Fibroblast of pulmonary artery (primary cell): Measurements from ENCODE around the gene FPR1.
A peak's percentile ranks its signal among the peaks of the same experiment; 100 is the strongest.

Source experiments
- DNase-seq: peaks from one replicate; pipeline ENCODE4 v3.0.0-alpha.2; 2010; ENCODE audit warnings: low read depth
- H3K4me3 ChIP-seq: replicated peaks from 2 replicates; pipeline ENCODE4 v1.5.1; 2011; ENCODE audit warnings: low read depth, mild to moderate bottlenecking, control low read depth, low read length, moderate library complexity
- TF ChIP-seq, protein P1 (sequence below): IDR thresholded peaks from 2 replicates; pipeline ENCODE4 v1.5.1; 2011; ENCODE audit warnings: mild to moderate bottlenecking, control low read depth, low read length, inconsistent platforms; ENCODE audit errors: missing control alignments

The FPR1 gene

DNA sequence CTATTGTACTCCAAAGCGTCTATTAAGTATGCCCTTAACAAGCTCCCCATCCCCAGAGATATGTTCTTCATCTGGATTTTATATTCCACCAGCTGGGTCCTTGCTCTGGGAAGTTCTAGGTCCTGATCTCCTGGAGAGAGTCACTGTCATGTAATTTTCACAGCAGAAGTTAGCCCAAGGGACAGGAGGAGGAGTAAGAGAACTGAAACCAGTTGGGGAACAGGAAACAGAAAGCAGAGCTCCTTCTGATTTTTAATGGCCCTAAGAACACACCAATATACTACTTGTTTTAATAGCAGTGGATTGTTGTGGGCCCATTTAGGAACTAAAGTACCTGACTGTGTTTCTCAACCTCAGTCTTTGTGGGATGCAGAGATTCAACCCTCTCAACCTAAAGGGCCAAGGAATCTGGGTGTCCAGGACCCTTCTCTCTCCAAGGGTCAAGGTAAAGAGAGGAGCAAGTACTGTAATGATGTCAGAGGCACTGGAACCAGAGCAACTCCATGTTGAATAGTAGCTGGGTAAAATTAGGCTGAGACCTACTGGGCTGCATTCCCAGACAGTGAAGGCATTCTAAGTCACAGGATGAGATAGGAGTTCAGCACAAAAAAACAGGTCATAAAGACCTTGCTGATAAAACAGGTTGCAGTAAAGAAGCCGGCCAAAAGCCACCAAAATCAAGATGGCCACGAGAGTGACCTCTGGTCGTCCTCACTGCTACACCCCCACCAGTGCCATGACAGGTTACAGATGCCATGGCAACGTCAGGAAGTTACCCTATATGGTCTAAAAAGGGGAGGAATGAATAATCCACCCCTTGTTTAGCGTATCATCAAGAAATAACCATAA lies 35.2 kb upstream of the FPR1 start:
- TF ChIP-seq, protein P1, sequence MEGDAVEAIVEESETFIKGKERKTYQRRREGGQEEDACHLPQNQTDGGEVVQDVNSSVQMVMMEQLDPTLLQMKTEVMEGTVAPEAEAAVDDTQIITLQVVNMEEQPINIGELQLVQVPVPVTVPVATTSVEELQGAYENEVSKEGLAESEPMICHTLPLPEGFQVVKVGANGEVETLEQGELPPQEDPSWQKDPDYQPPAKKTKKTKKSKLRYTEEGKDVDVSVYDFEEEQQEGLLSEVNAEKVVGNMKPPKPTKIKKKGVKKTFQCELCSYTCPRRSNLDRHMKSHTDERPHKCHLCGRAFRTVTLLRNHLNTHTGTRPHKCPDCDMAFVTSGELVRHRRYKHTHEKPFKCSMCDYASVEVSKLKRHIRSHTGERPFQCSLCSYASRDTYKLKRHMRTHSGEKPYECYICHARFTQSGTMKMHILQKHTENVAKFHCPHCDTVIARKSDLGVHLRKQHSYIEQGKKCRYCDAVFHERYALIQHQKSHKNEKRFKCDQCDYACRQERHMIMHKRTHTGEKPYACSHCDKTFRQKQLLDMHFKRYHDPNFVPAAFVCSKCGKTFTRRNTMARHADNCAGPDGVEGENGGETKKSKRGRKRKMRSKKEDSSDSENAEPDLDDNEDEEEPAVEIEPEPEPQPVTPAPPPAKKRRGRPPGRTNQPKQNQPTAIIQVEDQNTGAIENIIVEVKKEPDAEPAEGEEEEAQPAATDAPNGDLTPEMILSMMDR = no peak
- H3K4me3 ChIP-seq = no peak overlapping the region
- DNase-seq = no peak

- peak; percentile 87 for DNase-seq
- TF ChIP-seq, protein P1 = no peak
- no peak overlapping the region for H3K4me3 ChIP-seq
These were observed 33.4 kb upstream of the FPR1 start for GRCh38 chr19:51784922-51785690.

DNA sequence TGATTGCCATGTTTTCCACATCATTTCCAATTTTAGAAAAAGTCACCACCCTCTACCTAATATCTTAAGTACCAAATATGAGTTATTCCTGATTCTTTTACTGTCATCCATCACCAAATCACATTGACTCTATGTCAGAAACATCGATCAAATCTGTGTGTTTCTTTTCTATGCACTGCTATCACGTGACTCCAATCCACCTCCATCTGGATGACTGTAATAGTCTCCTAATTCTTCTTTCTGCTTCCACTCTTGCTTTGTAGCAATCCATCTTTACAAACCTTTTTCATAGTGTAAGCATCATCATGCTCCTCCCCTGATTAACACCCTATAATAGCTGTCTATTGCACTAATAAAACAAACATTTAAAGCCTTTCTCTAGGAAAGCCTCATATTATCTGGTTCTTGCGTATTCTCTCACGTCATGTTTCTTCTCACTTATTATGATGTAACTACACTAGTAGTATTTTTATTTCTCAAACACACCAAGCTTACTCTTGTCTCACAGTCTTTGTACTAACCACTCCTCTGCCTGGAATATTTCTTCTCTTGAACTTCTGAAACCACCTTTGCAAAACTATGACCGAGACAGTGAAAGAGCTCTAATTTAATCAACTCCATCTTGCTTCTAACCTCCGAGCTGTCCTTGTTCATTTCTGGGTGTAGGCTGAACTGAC lies 32.6 kb upstream of the FPR1 start:
- no peak overlapping the region for H3K4me3 ChIP-seq
- TF ChIP-seq, protein P1 = no peak
- DNase-seq = no peak

- TF ChIP-seq, protein P1 = peak; percentile 33
- H3K4me3 ChIP-seq = no peak overlapping the region
- peak; percentile 48 for DNase-seq
These were observed 31.7 kb upstream of the FPR1 start for GRCh38 chr19:51783372-51783771.

GRCh38 chr19:51781999-51782398 lies 30.3 kb upstream of the FPR1 start:
- H3K4me3 ChIP-seq = no peak overlapping the region
- TF ChIP-seq, protein P1 = no peak

DNA sequence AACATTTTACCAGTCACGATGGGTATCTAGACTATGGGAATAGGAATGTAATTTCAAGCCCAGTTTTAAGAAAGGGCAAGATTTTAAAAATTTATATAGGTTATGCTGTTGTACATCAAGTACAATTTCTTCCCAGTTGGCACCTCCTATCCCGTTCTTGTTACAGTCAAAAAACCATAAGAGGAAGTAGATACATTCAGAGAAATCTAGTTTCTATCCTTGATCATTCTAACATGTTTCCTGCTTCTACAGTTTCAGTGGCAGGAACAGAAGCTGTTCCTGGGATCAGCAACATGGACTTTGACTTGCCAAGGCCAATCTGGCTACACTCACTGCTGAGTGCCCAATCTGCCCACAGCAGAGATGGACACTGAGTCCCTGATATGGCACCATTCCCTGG lies 28.6 kb upstream of the FPR1 start:
- TF ChIP-seq, protein P1 = no peak
- H3K4me3 ChIP-seq = no peak overlapping the region
- DNase-seq = no peak

More at GRCh38 chr19:51781999-51782398, 30.3 kb upstream of the FPR1 start:
- no peak for DNase-seq
